NCI-H1417 treated with DMSO at 0.1 percent for 48 hours (cell line): ENCODE data around the gene ELFN1.
A peak's percentile ranks its signal among the peaks of the same experiment; 100 is the strongest.

Experiments used
- DNase-seq: peaks from one replicate; lab custom pipeline; 2025; lab: John Stamatoyannopoulos, UW

ELFN1 gene

DNA sequence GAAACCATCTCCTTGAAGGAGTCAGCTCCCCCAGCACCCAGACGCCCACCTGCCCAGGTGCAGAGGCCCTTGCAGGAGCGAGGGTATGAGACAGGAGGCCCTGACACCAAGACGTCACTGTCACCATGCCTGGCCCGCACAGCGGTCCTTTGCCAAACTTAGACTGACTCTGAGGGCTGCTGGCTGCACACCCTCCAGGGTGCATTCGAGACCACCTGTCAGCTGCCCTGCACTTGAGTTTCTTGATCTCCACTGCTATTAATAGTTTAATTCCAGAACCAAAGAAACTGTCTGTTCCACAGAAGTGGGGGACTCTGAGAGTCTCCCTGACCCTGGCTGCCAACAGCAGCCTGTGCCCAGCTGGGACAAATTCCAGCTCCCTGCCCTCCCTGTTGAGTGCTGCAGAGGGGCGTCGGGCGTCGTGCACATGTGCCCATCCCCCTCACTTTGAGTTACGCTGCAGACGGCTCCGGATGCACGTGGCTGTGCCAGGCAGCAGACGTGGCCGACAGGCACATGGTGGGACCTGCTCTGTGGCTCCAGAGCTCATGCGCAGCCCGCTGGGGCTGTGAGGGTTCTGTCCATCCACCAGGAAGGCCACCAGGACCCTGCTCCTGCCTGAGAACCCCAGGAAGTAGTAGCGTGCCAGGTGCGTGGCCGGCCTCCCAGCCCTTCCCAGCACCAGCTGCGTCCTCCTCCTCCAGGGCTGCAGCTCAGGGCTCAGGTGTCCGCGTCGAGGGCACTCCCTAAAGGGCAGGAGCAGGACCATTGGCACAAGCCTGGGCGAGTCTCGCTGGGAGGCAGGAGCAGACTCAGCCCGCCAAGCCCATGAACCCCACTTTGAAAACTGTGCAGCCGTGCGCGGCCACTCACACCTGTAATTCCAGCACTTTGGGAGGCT, 24.8 kb downstream of the ELFN1 start:
- DNase-seq = no peak

DNA sequence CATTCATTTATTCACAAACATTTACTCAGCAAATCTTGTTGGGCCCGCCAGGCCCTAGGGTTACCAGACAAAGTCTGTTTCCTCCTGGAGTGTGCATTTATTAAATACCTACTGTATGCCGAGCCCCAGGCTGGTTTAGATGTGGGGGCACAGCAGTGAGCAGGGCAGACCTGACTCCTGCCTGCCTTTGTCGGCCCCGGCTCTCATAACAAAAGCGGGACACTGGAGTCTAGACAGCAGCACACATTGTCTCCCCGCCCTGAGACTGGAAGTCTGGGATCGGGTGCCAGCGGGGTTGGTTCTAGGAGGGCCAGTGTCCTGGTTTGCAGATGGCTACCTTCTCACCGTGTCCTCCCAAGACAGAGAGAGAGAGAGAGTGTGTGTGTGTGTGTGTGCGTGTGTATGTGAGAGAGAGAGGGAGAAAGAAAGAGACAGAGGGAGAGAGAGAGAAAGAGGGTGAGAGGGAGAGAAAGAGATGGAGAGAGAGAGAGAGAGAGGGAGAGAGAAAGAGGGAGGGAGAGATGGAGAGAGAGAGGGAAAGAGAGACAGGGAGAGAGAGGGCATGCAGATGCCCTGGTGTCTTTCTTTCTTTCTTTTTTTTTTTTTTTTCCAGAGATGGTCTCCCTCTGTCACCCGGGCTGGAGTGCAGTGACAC, 25.9 kb downstream of the ELFN1 start:
- no peak for DNase-seq

DNA sequence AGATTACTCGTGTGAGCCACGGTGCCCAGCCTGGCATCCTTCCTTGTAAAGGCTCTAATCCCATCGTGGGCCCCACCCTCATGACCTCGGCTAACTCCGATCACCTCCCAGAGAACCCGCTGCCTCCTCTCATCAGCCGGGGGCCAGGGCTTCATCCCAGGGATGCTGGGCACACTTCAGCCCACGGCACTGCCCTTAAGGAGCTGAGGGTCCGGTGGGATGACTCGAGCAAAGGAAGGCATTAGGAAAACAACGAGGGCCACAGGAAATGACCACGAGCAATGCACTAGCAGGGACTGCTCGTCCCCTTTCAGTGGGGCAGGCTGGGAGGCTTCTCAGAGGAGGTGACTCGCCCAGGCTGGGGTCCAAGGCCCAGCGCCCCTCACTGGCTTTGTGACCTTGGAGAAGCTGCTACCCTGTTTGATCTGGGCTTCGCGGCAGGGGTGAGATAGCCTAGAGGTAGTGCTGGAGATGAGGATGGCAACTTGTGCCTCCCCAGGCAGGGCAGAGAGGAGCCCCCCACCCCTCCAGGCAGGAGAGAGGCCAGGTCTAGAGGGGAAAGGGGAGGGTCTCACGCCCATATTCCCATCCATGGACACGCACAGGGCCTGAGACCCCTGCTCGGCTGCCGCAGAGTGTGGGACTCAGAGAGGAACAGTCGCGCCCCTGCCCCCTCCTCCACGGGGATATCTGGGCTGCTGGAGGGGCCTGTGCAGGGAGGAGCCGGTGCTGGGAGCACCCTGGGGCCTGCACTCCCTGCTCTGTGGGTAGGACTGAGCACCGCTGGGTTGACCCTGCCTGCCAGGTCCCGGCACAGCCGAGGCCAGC, 26.8 kb downstream of the ELFN1 start:
- no peak for DNase-seq

DNA sequence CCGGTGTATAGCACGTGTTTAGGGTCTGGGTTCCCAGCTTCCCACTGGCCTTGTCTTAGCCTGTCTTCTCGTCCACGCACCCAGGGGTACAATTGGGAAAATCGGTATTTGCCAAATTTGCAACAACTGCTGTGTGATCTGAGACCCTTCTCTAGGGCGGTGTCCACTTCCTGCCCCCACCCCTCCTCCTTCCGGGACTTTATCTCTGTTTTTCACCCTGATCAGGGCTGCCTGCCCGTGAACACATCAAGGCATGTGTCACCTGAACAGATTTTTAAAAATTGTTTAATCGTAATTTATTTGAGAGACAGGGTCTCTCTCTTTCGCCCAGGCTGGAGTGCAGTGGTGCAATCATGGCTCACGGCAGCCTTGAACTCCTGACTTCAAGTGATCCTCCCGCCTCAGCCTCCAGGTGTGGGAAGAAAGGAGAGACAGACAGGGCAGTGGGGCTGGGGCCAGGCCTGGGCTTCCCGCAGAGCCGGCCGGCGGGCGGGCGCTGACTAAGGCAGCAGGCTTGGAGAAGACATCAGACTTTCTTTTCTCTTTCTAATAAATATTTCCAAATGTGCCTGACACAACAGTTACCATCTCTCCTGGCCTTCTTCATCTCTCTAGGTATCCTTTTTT, 27.5 kb downstream of the ELFN1 start:
- DNase-seq = no peak

DNA sequence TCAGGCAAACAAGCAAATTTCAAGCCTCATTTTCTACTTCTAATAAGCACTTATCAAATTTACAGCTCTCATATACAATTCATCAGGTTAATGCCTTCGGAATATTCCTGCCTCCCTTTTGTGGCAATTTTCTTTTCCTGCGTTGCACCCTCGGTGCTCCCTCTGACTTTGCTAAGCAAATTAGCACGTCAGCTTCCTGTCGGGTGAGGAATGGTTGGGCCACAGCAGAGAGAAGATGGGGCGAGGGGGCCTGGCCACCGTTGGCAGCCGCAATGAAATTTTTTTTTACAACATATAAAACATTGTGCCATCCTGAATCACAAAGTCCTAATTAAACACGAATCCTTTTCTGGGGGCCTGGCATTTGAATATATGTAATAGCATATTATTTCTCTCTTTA, 28.1 kb downstream of the ELFN1 start:
- DNase-seq = no peak

DNA sequence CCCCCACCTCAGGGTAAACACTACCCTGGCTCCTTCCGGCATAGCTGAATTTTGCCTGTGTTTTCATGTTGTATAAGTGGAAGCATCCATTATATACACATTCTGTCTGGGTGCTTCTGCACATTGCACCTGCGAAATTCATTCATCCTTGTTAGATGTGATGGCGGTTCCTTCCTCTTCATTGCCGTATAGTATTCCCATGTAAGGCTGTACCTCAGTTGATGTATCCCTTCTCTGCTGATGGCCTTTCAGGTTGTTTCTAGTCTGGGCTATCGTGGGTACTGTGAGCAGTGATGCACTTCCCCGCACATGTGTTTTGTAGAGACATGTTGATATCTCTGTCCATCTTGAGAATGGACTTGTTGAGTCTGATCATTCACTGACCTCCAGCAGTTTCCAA, 28.9 kb downstream of the ELFN1 start:
- DNase-seq = no peak

DNA sequence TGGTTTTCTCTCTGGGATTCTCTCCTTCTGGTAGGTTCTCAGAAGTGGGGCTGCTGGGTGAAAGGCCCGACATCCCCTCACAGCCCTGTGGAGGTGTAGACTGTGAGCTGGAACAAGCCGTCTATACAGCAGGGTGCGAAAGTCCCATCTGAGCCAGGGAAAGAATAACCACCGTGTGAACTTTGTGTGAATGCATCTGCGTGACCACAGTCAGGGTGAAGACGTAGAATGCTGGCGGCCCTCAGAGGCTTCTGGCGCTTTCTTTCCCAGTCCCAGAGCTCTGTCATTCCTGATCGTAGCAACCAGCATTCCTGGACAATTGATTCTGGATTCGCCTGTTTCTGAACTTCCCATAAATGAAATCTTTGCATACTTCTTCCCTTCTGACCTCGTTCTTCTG, 30.0 kb downstream of the ELFN1 start:
- DNase-seq = no peak

DNA sequence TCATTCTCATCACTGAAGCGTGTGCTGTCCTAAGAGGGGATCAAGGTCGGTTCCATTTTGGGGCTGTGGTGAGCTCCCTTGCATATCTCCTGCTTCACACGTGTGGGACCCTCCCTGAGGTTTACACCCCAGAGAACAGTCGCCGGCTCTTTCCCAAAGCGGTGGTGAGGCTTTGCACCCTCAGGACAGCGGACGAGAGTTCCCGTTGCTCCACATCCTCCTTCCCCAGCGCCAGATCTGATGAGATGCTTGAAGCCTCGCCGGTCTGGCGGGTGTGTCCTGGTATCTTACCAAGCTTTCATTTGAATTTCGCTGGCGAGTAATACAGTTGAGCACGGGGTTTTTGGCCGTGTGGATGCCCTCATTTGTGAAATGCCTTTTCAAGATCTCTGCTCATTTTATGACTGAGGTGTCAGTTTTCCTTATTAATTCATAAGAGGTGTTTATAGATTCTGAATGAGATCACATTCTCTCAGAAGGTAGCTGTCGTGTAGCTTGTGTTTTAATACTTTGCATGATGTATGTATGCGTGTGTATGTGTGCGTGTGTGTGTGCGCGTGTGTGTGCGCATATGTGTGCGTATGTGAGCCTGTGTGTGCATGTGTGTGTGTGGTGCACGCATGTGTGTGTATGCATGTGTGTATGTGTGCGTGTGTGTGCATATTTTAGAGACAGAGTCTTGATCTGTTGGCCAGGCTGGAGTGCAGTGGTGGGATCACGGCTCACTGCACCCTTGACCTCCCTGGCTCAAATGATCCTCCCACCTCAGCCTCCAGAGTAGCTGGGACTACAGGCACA, 30.7 kb downstream of the ELFN1 start:
- no peak for DNase-seq

DNA sequence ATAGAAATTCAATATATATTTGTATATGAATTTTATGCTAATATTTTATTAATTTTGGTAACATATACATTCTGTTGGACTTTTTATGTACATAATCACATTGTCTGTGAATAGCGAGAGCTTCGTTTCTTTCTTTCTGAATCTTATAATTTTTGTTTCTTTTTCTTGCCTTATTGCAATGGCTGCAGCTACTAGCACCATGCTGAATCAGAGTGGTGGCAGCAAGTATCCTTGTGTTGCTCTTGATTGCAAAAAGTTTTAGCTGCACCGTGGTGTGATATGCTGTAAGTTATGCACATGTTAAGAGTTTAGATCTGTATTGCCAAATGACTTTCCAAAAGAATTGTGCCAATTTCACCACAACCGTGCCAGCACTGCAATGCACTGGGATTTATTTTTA, 32.6 kb downstream of the ELFN1 start:
- DNase-seq = no peak

DNA sequence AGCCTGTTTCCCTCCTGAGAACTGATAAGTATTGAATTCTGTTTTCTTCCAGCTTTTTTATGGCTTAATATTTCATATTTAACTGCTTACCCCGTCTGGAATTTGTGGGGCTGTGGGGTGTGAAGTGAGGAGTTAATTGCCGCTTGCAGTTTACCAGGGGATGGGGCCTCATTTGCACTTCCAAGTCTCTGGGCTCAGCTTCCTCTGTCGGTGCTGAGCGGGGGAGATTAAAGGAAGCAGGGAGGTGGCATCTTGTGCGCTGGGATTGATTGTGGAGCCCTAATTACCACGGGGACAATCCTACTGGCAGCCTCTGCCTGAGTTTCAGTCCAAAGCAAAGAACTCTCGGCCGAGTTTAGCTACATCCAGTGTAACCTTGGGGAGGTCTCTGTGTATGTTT, 33.4 kb downstream of the ELFN1 start:
- no peak for DNase-seq

DNA sequence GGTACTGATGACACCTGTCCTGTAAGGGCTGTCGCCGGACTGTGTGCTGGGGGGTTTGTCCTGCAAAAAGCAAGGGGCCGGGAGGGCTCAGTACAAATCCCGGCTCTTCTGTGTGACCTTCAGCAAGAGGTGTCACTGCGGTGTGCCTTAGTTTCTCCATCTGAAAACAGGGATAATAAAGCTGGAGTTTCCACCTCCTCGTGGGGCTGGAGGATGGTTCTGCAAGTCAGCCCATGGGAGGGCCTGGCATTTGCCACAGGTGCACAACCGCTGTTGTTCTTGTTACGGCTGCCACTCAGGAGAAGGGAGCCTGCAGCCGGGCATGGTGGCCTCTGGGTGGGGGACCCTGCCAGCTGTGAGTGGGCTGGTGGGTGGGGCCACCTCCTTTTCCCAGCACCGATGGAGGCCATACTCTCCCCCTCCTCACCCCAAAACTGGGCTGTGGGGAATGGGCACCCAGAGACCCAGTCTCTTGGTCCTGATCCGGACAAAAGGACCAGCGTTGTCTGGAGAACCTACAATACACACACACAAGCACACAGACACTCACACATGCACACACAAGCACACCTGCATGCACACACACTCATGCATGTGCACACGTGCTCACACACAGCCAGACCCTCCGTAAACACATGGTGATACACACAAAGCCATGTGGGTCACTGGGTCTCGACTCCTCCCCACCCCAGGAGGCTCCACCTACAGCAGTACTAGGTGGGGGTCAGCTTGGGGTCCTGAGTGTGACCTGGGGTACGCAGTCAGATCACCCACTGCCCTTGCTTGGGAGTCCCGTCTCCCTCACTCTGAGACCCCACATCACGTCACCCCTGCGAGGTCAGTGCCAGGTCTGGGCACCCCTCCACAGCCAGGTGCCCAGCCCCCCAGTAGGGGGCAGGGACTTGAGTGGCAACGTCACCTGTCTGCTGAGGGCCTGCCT, 34.1 kb downstream of the ELFN1 start:
- DNase-seq = no peak

DNA sequence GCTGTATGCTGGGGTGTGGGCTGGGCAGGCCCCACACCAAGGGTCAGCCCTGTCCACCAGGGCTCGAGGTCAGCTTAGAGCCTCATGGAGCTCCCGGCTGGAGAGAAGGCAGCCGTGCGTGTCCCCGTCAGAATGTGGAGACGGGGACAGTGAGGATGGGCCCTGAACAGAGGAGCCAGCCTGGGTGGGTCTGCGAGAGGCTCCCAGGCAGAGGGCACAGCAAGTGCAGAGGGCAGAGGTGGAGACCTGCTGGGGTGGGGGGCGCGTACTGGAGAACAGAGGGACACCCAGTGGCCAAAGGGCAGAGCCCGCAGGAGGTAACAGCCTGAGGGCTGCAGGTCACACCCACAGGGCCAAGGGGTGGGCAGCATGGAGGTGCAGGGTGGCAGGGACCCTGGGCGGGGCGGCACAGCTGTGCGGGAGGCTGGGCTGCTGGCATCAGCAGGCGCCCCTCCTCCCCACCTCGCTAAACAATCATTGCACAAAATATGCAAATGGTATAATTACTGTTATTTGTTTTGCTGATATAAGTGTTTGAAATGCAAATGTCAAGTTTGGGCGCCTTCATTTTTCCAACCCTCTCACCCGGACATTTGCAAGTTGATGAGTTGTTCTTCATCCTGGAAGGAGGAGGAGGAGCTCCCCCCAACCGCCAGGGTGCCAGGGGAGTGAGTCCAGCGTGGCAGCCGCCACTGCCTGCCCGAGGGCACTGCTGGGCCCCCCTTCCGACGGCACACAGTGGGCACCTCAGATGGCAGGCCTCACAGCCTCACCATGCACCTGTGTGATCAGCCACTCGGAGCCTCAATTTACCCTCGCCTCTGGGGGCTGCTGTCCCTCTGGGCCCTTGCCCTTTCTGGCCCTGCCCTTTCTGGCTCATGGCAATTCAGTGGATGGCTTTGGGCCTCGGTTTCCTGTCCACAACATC, 35.0 kb downstream of the ELFN1 start:
- no peak for DNase-seq

DNA sequence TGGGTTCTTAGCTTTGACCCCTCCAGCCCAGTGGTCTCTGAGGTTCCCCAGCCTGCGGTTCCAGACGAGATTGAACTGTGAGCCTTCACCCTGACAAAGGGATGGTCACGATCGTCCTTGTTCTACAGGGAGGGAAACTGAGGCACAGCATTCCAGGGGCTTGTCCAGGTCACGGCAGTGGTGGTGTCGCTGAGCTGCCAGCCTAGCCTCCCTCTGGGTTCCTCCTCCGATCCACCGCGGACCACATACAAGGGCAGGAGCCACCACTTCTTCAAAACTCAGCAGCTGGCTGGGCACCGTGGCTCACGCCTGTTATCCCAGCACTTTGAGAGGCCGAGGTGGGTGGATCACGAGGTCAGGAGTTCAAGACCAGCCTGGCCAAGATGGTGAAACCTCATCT, 35.8 kb downstream of the ELFN1 start:
- DNase-seq = no peak

DNA sequence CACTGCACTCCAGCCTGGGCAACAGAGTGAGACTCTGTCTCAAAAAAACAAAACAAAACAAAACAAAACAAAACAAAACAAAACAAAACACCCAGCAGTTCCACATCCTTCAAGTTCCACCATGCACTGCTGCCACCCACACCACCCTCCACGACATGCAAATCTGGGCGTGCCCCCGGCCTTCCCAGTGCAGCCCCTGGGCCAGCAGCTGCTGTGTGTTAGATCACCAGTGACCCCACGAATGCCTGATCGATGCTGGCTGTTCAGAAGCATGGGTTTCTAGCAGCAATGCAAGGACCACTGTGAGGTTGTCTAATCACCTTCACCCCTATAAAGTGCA, 36.3 kb downstream of the ELFN1 start:
- no peak for DNase-seq

DNA sequence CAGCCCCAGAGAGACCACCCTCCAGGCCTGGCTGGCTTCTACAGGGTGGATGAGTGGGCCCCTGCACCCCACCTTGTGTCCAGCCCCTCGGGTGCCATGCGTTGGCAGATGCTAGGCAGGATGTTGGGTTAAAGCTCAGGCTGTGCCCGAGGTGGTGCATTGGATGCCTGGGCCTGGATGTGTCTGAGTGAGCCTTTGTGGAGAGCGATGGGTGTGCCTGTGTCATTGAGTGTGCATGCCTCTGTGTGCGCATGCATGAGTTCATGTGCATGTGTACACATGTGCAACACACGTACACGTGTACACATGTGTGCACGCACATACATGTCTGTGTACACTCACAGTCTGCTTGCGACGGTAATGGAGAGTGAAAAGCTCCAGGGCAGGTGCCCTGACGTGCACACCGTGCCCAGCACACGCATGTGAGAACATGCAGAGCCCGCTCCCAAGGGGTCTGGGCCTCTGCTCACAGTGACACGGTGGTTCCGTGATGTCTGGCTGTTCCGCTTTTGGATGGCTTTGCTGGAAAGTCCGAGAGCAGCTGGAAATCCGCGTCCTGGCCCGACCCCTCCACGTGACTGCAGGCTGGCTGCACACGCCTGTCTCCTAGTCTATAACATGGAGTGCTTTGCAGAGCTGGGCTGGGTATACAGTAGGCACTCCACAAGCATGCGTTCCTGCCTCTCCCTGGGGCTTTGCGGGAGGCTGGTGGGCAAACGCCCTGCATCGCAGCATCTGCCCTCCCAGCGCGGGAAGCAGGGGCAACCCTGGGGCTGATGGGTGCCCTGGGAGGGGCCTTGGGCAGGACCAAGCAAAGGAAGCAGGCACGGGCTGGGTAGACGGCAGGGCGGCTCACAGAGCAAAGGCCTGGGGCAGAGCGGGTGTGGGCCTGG, 36.9 kb downstream of the ELFN1 start:
- no peak for DNase-seq

DNA sequence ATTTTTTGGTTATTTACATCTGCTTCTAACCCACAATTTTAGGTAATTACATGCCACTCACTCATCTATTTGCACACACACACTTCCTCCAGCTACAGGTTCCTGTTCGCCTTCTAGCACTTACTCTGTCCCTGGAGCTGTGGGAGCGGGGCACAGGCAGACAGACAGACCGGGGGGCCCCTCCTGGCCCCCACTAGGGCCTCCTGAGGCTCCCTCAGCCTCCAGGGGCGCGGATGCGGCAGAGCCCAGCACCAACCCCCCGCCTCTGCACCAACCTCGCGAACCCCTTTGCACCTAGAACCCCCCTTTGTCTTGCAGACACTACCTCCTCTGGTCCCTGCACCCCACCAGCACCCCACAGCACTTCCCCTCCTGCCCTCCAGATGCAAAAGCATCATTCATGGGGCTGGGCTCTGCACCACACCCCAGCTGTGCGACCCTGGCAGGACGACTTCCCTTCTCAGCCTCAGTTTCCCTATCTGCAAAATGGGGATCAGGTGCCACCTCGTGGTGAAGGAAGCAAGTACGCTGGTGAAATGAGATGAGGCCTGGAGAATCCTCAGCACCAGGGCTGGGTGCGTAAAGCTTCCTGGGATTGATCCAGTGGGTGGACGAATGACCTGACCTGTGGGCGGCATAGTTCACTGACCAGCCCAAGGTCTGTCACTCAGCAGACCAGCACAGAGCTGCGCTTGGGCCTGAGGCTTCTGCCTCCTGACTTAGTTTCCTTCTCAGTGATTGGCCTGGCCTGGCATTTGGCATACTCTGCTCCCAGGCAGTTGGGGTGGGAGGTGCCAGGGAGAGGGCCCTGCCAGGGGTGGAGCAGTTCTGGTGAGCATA, 37.9 kb downstream of the ELFN1 start:
- peak; percentile 76 for DNase-seq

DNA sequence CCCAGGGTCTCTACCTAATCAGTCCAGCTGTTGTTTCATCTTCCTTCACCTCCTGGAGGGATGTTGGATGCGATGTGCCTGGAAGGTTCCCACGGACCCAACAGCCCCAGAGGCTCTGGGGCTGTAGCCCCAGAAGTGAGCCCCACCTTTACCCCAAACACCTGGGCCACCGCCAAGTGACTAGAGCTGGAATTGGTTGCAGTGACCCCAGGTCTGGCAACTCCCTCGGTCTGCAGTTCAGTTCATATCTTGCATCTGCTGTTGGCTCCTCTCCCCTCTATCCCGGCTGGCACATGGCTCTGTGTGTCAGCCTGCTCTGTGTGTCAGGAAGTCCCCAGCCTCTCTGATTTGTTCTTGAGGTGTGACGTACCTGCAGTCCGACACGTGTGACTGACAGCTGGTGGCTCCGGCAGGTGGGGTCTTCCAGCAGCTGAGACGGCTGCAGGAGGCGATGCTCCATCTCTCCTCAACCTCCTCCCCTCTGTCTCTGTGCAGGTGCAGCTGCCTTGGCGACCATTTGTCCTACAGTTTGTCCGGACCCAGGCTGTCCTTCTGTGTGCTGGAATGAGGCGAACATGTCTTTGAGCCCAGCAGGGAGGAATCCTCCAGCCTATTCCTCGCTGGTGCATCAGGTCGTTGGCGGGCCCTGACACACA, 38.6 kb downstream of the ELFN1 start:
- DNase-seq = no peak
